Epithelial cell of esophagus (primary cell): ENCODE measurements around the gene SMYD3.

Source experiments
- DNase-seq: peaks from one replicate; pipeline ENCODE4 v3.0.0; 2010; ENCODE audit warnings: low read depth
- H3K4me3 ChIP-seq: 2 replicates; pipeline ENCODE4 v1.5.1; 2011; ENCODE audit warnings: mild to moderate bottlenecking, low read length, control low read depth
- TF ChIP-seq, protein P1 (sequence below): IDR thresholded peaks from 2 replicates; pipeline ENCODE4 v1.5.1; 2011; ENCODE audit warnings: low read depth, mild to moderate bottlenecking, low read length, control low read depth, inconsistent platforms; ENCODE audit not compliant: insufficient read depth; ENCODE audit errors: missing control alignments

Gene SMYD3

DNA sequence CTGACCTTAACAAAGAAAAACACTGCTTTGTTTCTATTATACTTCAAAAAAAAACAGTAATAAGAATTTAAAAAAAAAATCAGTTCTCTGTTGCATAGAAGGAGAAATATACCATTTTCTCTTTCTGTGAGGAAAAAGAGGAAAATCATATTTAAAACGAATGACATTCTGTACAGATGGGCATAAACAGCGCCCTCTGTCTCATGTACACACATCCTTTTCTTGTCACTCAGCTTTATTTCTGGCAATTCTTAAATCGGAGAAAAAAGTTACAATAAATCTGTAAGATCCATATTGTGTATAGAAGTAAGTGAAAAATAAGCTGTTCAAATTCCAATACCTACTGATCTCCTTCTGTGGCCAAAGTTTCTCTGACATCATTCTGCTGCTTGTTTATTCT is 245.4 kb downstream of the SMYD3 start:
- no peak for DNase-seq
- no peak overlapping the region for H3K4me3 ChIP-seq
- TF ChIP-seq, protein P1, sequence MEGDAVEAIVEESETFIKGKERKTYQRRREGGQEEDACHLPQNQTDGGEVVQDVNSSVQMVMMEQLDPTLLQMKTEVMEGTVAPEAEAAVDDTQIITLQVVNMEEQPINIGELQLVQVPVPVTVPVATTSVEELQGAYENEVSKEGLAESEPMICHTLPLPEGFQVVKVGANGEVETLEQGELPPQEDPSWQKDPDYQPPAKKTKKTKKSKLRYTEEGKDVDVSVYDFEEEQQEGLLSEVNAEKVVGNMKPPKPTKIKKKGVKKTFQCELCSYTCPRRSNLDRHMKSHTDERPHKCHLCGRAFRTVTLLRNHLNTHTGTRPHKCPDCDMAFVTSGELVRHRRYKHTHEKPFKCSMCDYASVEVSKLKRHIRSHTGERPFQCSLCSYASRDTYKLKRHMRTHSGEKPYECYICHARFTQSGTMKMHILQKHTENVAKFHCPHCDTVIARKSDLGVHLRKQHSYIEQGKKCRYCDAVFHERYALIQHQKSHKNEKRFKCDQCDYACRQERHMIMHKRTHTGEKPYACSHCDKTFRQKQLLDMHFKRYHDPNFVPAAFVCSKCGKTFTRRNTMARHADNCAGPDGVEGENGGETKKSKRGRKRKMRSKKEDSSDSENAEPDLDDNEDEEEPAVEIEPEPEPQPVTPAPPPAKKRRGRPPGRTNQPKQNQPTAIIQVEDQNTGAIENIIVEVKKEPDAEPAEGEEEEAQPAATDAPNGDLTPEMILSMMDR, result no peak

DNA sequence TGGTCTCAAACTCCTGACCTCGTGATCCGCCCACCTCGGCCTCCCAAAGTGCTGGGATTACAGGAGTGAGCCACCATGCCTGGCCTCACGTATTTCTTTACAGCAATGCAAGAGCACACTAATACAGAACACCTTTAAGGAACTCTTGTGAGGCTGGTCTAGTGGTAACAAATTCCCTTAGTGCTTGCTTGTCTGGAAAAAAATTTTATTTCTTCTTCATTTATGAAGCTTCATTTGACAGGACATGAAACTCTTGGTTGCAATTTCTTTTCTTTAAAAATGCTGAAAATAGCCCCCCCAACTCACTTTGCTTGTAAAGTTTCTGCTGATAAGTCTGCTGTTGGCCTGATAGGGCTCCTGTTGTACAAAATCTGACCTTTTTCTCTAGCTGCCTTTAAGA is 248.8 kb downstream of the SMYD3 start:
- DNase-seq, result no peak
- no peak overlapping the region for H3K4me3 ChIP-seq
- TF ChIP-seq, protein P1, result no peak

DNA sequence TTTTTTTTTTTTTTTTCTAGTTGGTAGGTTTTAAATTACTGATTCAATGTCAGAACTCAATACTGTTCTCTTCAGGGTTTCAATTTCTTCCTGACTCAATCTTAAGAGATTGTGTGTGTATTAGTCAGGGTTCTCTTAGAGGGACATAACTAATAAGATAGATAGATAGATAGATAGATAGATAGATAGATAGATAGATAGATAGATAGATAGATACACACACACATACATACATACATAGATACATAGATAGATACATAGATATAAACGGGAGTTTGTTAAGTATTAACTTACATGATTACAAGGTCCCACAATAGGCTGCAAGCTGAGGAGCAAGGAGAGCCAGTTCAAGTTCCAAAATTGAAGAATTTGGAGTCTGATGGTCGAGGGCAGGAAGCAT is 251.3 kb downstream of the SMYD3 start:
- H3K4me3 ChIP-seq, result no peak overlapping the region
- no peak for DNase-seq
- TF ChIP-seq, protein P1, result no peak

DNA sequence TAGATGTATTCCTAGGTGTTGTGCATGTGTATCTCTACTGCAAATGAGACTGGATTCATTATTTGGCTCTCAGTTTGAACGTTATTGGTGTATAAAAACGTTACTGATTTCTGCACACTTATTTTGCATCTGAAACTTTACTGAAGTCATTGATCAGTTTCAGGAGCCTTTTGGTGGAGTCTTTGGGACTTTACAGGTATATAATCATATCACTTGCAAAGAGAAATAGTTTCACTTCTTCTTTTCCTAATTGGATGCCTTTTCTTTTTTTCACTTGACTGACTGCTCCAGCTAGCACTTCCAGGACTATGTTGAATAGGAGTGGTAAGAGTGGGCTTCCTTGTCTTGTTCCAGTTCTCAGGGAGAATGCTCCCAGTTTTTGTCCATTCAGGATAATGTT is 252.2 kb downstream of the SMYD3 start:
- no peak overlapping the region for H3K4me3 ChIP-seq
- DNase-seq, result no peak
- TF ChIP-seq, protein P1, result no peak

DNA sequence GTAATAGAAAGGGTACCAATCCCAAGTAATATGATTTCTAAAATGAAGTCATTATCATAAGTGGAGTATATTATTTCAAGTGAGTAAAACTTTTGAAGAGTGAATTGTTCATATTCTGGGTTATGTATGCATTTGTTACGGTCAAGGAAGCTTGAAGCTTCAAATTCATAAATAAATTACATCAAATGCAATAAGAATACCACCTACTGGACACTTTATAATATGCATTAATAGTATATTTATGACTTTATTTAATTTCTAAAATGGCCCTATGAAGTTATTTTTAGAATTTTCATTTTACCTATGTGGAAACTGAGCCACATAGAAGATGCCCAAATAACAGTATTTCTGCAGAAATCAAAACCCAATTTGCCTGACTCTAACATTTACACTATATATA is 260.6 kb downstream of the SMYD3 start:
- no peak for DNase-seq
- TF ChIP-seq, protein P1, result no peak
- no peak overlapping the region for H3K4me3 ChIP-seq

DNA sequence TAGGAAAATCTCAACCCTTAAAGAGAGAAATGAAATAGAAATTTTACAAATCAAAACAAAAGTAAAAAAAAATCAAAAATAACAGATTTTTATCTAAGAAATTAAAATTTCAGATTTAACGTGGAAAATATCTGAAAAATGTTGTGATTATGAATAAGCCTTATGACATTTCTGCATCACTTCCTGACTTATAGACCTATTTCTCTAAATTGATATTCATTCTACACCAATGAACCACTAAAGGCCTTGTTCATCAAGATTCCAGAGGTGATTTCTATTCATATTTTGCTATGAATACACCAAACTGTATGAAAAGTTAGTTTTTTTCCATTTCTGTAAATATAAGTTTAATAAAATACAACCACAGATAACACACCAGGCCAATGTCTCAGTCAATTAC is 261.5 kb downstream of the SMYD3 start:
- no peak overlapping the region for H3K4me3 ChIP-seq
- no peak for DNase-seq
- TF ChIP-seq, protein P1, result no peak

DNA sequence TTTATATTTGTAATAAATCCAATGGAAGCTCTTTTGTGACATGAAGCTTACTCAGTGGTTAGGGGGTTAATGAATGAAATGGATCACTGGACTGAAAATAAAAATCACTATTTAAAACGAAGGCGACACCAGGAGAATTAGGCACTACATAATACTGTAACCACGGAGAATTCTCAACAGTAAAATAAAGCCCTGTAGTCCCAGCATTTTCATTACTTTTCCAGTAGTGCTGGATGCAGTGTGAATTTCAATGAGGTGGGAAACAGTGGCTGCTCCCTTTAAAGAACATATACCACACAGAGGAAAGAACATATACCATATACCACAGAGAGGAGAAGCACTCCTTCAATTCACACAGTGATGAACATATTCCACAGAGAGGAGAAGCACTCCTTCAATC is 275.0 kb downstream of the SMYD3 start:
- DNase-seq, result no peak
- TF ChIP-seq, protein P1, result no peak
- H3K4me3 ChIP-seq, result no peak overlapping the region
